Colon (tissue), 2 donors: ENCODE data around the gene TAF3.

ENCODE experiments used
- FAIRE-seq: peaks from 2 replicates; lab custom pipeline; 2012; peaks lifted over from hg19 to GRCh38; lab: Jason Lieb, UNC
- donor health status: control.
- donor health status: control.

TAF3 gene

GRCh38 chr10:8048281-8049008, 230.1 kb downstream of the TAF3 start:
- FAIRE-seq: no peak

GRCh38 chr10:8049045-8049864, 230.9 kb downstream of the TAF3 start:
- no peak for FAIRE-seq

- no peak for FAIRE-seq
These were observed 231.7 kb downstream of the TAF3 start for GRCh38 chr10:8049865-8050555.

- FAIRE-seq: no peak
These were observed 232.3 kb downstream of the TAF3 start for GRCh38 chr10:8050556-8051108.

- FAIRE-seq: no peak
These were observed 233.0 kb downstream of the TAF3 start for GRCh38 chr10:8051109-8051821.

- no peak for FAIRE-seq
These were observed 233.5 kb downstream of the TAF3 start for GRCh38 chr10:8051851-8052257.

- FAIRE-seq: no peak
These were observed 234.1 kb downstream of the TAF3 start for GRCh38 chr10:8052341-8052955.

GRCh38 chr10:8052956-8053445, 234.7 kb downstream of the TAF3 start:
- FAIRE-seq: no peak

- FAIRE-seq: no peak
These were observed 235.3 kb downstream of the TAF3 start for GRCh38 chr10:8053446-8054243.

- FAIRE-seq: no peak
These were observed 235.9 kb downstream of the TAF3 start for GRCh38 chr10:8054244-8054493.

GRCh38 chr10:8054494-8055407, 236.4 kb downstream of the TAF3 start, which contains the start of gene GATA3:
TSS of gene GATA3 (plus strand) at chr10:8054688. CDS start at chr10:8055656, 968 bp downstream.
- no peak for FAIRE-seq

GRCh38 chr10:8055420-8056349, 237.4 kb downstream of the TAF3 start:
- FAIRE-seq: no peak

GRCh38 chr10:8056378-8056777, 238.1 kb downstream of the TAF3 start:
- FAIRE-seq: no peak

GRCh38 chr10:8056871-8057331, 238.6 kb downstream of the TAF3 start:
- no peak for FAIRE-seq

- no peak for FAIRE-seq
These were observed 239.4 kb downstream of the TAF3 start for GRCh38 chr10:8057636-8058273.

- FAIRE-seq: no peak
These were observed 240.2 kb downstream of the TAF3 start for GRCh38 chr10:8058274-8059111.
